C4-2B (cell line): ENCODE measurements around the gene FAM135A.

Experiments
- ZFX ChIP-seq: fragments of 450-650 bp; IDR thresholded peaks from 2 replicates; pipeline ENCODE4 v1.6.1; 2017
- TF ChIP-seq, protein P1 (sequence below): fragments of 450-650 bp; conservative IDR thresholded peaks from 2 replicates; pipeline ENCODE4 v1.5.1; 2017; ENCODE audit warnings: mild to moderate bottlenecking

DNA sequence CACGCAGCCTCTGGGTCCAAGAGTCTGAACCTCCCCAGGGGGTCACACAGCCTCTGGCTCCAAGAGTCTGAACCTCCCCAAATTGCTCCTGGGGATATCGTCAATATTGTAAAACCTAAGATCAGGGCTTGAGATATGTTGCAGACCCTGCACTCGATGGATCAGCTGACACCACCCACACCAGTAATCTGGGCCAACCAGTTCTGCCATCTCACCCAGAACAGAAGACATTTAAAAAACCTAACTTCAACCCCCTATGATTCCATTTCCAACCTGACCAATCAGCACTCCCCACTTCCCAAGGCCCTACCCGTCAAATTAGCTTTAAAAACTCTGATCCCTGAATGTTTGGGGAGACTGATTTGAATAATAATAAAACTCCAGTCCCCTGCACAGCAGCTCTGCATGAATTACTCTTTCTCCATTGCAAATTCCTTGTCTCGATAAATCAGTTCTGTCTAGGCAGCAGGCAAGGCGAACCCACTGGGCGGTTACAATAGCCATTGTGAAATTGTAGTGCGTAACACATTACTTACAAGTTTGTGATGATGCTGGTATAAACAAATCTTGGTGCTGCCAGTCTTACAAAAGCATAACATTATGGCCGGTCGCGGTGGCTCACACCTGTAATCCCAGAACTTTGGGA is 32.4 kb upstream of the FAM135A start:
- TF ChIP-seq, protein P1, sequence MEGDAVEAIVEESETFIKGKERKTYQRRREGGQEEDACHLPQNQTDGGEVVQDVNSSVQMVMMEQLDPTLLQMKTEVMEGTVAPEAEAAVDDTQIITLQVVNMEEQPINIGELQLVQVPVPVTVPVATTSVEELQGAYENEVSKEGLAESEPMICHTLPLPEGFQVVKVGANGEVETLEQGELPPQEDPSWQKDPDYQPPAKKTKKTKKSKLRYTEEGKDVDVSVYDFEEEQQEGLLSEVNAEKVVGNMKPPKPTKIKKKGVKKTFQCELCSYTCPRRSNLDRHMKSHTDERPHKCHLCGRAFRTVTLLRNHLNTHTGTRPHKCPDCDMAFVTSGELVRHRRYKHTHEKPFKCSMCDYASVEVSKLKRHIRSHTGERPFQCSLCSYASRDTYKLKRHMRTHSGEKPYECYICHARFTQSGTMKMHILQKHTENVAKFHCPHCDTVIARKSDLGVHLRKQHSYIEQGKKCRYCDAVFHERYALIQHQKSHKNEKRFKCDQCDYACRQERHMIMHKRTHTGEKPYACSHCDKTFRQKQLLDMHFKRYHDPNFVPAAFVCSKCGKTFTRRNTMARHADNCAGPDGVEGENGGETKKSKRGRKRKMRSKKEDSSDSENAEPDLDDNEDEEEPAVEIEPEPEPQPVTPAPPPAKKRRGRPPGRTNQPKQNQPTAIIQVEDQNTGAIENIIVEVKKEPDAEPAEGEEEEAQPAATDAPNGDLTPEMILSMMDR: no peak
- no peak for TF ChIP-seq ZFX
